ENCODE data around the gene SLC6A6. TPM values are rescaled to one million over a fixed set of nuclear protein-coding genes. Genes with fewer than 3 reads are reported as not detected.
A peak's percentile ranks its signal among the peaks of the same experiment; 100 is the strongest.

The SLC6A6 gene
- total RNA-seq, 2 donors from 2014 or later = 24.4 to 180 TPM

GRCh38 chr3:14458434-14459275 is 56.2 kb downstream of the SLC6A6 start:
- intact Hi-C loops (cut with DNase I) = no loop called here
- ATAC-seq = no peak

GRCh38 chr3:14459384-14459783 is 57.0 kb downstream of the SLC6A6 start:
- ATAC-seq (no peak), DNase-seq (no peak)
- intact Hi-C loops (cut with DNase I) = no loop called here

More at GRCh38 chr3:14458434-14459275, 56.2 kb downstream of the SLC6A6 start:
- DNase-seq = no peak

GRCh38 chr3:14459787-14460186 is 57.4 kb downstream of the SLC6A6 start:
- intact Hi-C loops (cut with DNase I) = loop anchor here in 1 of 2 donors (2.0 to 10.0 kb wide), 2 partner anchors 199 to 805 kb away; no protein-coding TSS in a partner anchor
- no peak for ATAC-seq
- no peak for DNase-seq

GRCh38 chr3:14460342-14461005 is 58.1 kb downstream of the SLC6A6 start:
- DNase-seq (peak; percentile 83), ATAC-seq (peak; percentile 86 to 90)
- intact Hi-C loops (cut with DNase I) = loop anchor here in 1 of 2 donors (2.0 to 10.0 kb wide), 2 partner anchors 200 to 806 kb away; no protein-coding TSS in a partner anchor

GRCh38 chr3:14461006-14461747 is 58.8 kb downstream of the SLC6A6 start:
- DNase-seq (no peak), ATAC-seq (no peak)
- intact Hi-C loops (cut with DNase I) = loop anchor here in 1 of 2 donors (2.0 to 10.0 kb wide), 2 partner anchors 200 to 806 kb away; no protein-coding TSS in a partner anchor

GRCh38 chr3:14461748-14462324 is 59.4 kb downstream of the SLC6A6 start:
- ATAC-seq (peak; percentile 6 to 31), DNase-seq (no peak)
- intact Hi-C loops (cut with DNase I) = loop anchor here in 1 of 2 donors (2.0 to 10.0 kb wide), 2 partner anchors 201 to 807 kb away; no protein-coding TSS in a partner anchor

- intact Hi-C loops (cut with DNase I) = loop anchor here in 1 of 2 donors (10.0 kb wide), 1 partner anchor 808 kb away; no protein-coding TSS in a partner anchor
- ATAC-seq (no peak), DNase-seq (no peak)
Observed at GRCh38 chr3:14462738-14463137, 60.3 kb downstream of the SLC6A6 start.

GRCh38 chr3:14463330-14464140 is 61.1 kb downstream of the SLC6A6 start:
- ATAC-seq = no peak
- intact Hi-C loops (cut with DNase I) = loop anchor here in 1 of 2 donors (10.0 kb wide), 1 partner anchor 809 kb away; no protein-coding TSS in a partner anchor

GRCh38 chr3:14464141-14464465 is 61.7 kb downstream of the SLC6A6 start:
- no peak for ATAC-seq
- intact Hi-C loops (cut with DNase I) = loop anchor here in 1 of 2 donors (10.0 kb wide), 1 partner anchor 809 kb away; no protein-coding TSS in a partner anchor
- DNase-seq = no peak

More at GRCh38 chr3:14463330-14464140, 61.1 kb downstream of the SLC6A6 start:
- no peak for DNase-seq

GRCh38 chr3:14464521-14464920 is 62.1 kb downstream of the SLC6A6 start:
- no peak for ATAC-seq
- intact Hi-C loops (cut with DNase I) = loop anchor here in 1 of 2 donors (10.0 kb wide), 1 partner anchor 810 kb away; no protein-coding TSS in a partner anchor
- DNase-seq = no peak

- no peak for ATAC-seq
- no peak for DNase-seq
- intact Hi-C loops (cut with DNase I) = loop anchor here (5.0 to 10.0 kb wide), 2 partner anchors 203 to 811 kb away; no protein-coding TSS in a partner anchor
Observed at GRCh38 chr3:14465425-14465824, 63.0 kb downstream of the SLC6A6 start.

GRCh38 chr3:14466179-14466903 is 63.9 kb downstream of the SLC6A6 start:
- intact Hi-C loops (cut with DNase I) = loop anchor here (5.0 to 10.0 kb wide), 2 partner anchors 204 to 812 kb away; no protein-coding TSS in a partner anchor
- ATAC-seq (no peak), DNase-seq (no peak)

GRCh38 chr3:14467814-14468620 is 65.6 kb downstream of the SLC6A6 start:
- ATAC-seq (peak; percentile 46 to 58), DNase-seq (no peak)
- intact Hi-C loops (cut with DNase I) = loop anchor here (2.0 to 10.0 kb wide), 4 partner anchors 206 to 813 kb away; no protein-coding TSS in a partner anchor

- intact Hi-C loops (cut with DNase I) = loop anchor here (2.0 to 10.0 kb wide), 4 partner anchors 206 to 814 kb away; no protein-coding TSS in a partner anchor
- DNase-seq = no peak
- no peak for ATAC-seq
Observed at GRCh38 chr3:14468621-14468981, 66.2 kb downstream of the SLC6A6 start.

- ATAC-seq (no peak), DNase-seq (no peak)
- intact Hi-C loops (cut with DNase I) = loop anchor here (5.0 to 10.0 kb wide), 2 partner anchors 268 to 576 kb away; no protein-coding TSS in a partner anchor
Observed at GRCh38 chr3:14470461-14470860, 68.1 kb downstream of the SLC6A6 start.

- no peak for ATAC-seq
- intact Hi-C loops (cut with DNase I) = loop anchor here (5.0 to 10.0 kb wide), 2 partner anchors 269 to 576 kb away; no protein-coding TSS in a partner anchor
- DNase-seq = no peak
Observed at GRCh38 chr3:14471016-14471415, 68.6 kb downstream of the SLC6A6 start.
